Activated CD8-positive, alpha-beta T cell treated with anti-CD3 and anti-CD28 coated beads for 36 hours (primary cell): ENCODE data around the gene CGB7. TPM values are rescaled to one million over a fixed set of nuclear protein-coding genes. Genes with fewer than 3 reads are reported as not detected.
"Not testable (repeated sequence)": the region's sequence is repeated elsewhere in the genome, so short reads cannot be mapped to it uniquely, and the experiment has no call there.

ENCODE experiments used
- ATAC-seq: fragments of 200-7000 bp; cut with Tn5 transposase; one replicate; pipeline ENCODE4 v1.10.0; 2021; ENCODE audit warnings: mild to moderate bottlenecking, moderate library complexity
- CTCF ChIA-PET: fragments of 350-600 bp; sonication (Branson Sonifier 250); formaldehyde crosslinking; loops from one replicate; lab custom pipeline; 2021; ENCODE audit warnings: antibody characterized with exemption; lab: Charles Lee
- POLR2A ChIA-PET: fragments of 350-600 bp; sonication (Branson Sonifier 250); formaldehyde crosslinking; loops from one replicate; lab custom pipeline; 2021; ENCODE audit warnings: antibody characterized with exemption; lab: Charles Lee
- DNase-seq: peaks from one replicate; pipeline ENCODE4 v3.0.0-alpha.2; 2020
- H3K27ac Mint-ChIP-seq: one replicate; pipeline ENCODE4 v1.8.0; 2021; ENCODE audit warnings: mild to moderate bottlenecking, mixed read lengths
- H3K27me3 Mint-ChIP-seq: one replicate; pipeline ENCODE4 v1.8.0; 2021; ENCODE audit warnings: mixed read lengths
- H3K36me3 Mint-ChIP-seq: one replicate; pipeline ENCODE4 v1.8.0; 2021; ENCODE audit warnings: low read depth, mixed read lengths
- H3K4me1 Mint-ChIP-seq: one replicate; pipeline ENCODE4 v1.8.0; 2021; ENCODE audit warnings: low read depth, mixed read lengths
- H3K4me3 Mint-ChIP-seq: one replicate; pipeline ENCODE4 v1.8.0; 2021; ENCODE audit warnings: mild to moderate bottlenecking, moderate library complexity, mixed read lengths
- H3K9me3 Mint-ChIP-seq: one replicate; pipeline ENCODE4 v1.8.0; 2021; ENCODE audit warnings: mixed read lengths
- CTCF ChIP-seq: fragments of 200-600 bp; IDR thresholded peaks from one replicate; pipeline ENCODE4 v1.8.0; 2022; ENCODE audit warnings: antibody characterized with exemption, mild to moderate bottlenecking
- intact Hi-C: fragments of 100-400 bp; cut with micrococcal nuclease; formaldehyde crosslinking; loops from one replicate; pipeline ENCODE4 v1.10.0; 2022
- total RNA-seq, 2 experiments: library from RNA; stranded (reverse); gene quantifications; one replicate each; pipeline ENCODE4 v1.2.3, GENCODE V29; 2021

CGB7 gene
- total RNA-seq, 2 experiments from 2014 or later, result not detected

- H3K9me3 Mint-ChIP-seq, POLR2A ChIA-PET, H3K4me1 Mint-ChIP-seq, H3K27ac Mint-ChIP-seq, H3K4me3 Mint-ChIP-seq, CTCF ChIA-PET, ATAC-seq, intact Hi-C loops, DNase-seq, H3K27me3 Mint-ChIP-seq, H3K36me3 Mint-ChIP-seq: not testable (repeated sequence)
These were observed 28.9 kb downstream of the CGB7 start for GRCh38 chr19:49028686-49029085.

GRCh38 chr19:49025599-49025998 lies 31.9 kb downstream of the CGB7 start:
- peaks cover 12% of the 10 kb centered on the region for H3K4me1 Mint-ChIP-seq
- CTCF ChIA-PET, result not testable (repeated sequence)

GRCh38 chr19:49025088-49025487 lies 32.5 kb downstream of the CGB7 start:
- DNase-seq, H3K27me3 Mint-ChIP-seq, H3K27ac Mint-ChIP-seq, POLR2A ChIA-PET, intact Hi-C loops, ATAC-seq, H3K36me3 Mint-ChIP-seq, H3K4me3 Mint-ChIP-seq, CTCF ChIA-PET, H3K9me3 Mint-ChIP-seq: not testable (repeated sequence)
- peaks cover 14% of the 10 kb centered on the region for H3K4me1 Mint-ChIP-seq

More at GRCh38 chr19:49025599-49025998, 31.9 kb downstream of the CGB7 start:
- H3K27ac Mint-ChIP-seq, H3K27me3 Mint-ChIP-seq, H3K4me3 Mint-ChIP-seq, intact Hi-C loops, H3K9me3 Mint-ChIP-seq, DNase-seq, H3K36me3 Mint-ChIP-seq, POLR2A ChIA-PET, ATAC-seq: not testable (repeated sequence)

GRCh38 chr19:49024233-49024632 lies 33.3 kb downstream of the CGB7 start, which contains the start of gene CGB3:
Gene CGB3, minus strand, starts transcription at chr19:49024333. Its CDS starts 362 bp downstream, at chr19:49023971.
- DNase-seq, H3K27me3 Mint-ChIP-seq, H3K27ac Mint-ChIP-seq, H3K9me3 Mint-ChIP-seq, H3K36me3 Mint-ChIP-seq, POLR2A ChIA-PET, intact Hi-C loops, ATAC-seq, H3K4me3 Mint-ChIP-seq, CTCF ChIA-PET: not testable (repeated sequence)
- H3K4me1 Mint-ChIP-seq, result peaks cover 16% of the 10 kb centered on the region

GRCh38 chr19:49022116-49022515 lies 35.4 kb downstream of the CGB7 start:
- H3K36me3 Mint-ChIP-seq, result no peaks in the 10 kb centered on the region
- CTCF ChIA-PET, result interaction anchor here (1.7 to 2.1 kb wide), 2 partner anchors 22 to 29 kb away, joined by 7 to 9 read pairs; partner anchors contain the start of genes GYS1 and RUVBL2
- DNase-seq (no peak), ATAC-seq (no peak)
- H3K9me3 Mint-ChIP-seq, result no peaks in the 10 kb centered on the region
- intact Hi-C loops, result no loop called here
- H3K27me3 Mint-ChIP-seq, result peaks cover 9% of the 10 kb centered on the region
- POLR2A ChIA-PET, result interaction anchor here (0.7 kb wide), 1 partner anchor 9 kb away, joined by 3 read pairs; no protein-coding TSS in a partner anchor
- H3K27ac Mint-ChIP-seq, result no peak overlapping the region
- peaks cover 28% of the 10 kb centered on the region for H3K4me1 Mint-ChIP-seq
- H3K4me3 Mint-ChIP-seq, result no peak overlapping the region
- TF ChIP-seq CTCF, result no peak

- peak; percentile 35 for DNase-seq
- no peak for TF ChIP-seq CTCF
- intact Hi-C loops, result no loop called here
- POLR2A ChIA-PET, result no interaction called here
- CTCF ChIA-PET, result interaction anchor here (1.0 to 2.1 kb wide), 3 partner anchors 21 to 28 kb away, joined by 3 to 9 read pairs (median 7); partner anchors contain the start of genes GYS1 and RUVBL2
- peak; percentile 9 for ATAC-seq
- peak overlapping the region; percentile 6 for H3K27ac Mint-ChIP-seq
- H3K36me3 Mint-ChIP-seq, result no peaks in the 10 kb centered on the region
- H3K4me1 Mint-ChIP-seq, result peaks cover 30% of the 10 kb centered on the region
- no peaks in the 10 kb centered on the region for H3K9me3 Mint-ChIP-seq
- no peak overlapping the region for H3K4me3 Mint-ChIP-seq
- peaks cover 9% of the 10 kb centered on the region for H3K27me3 Mint-ChIP-seq
These were observed 36.3 kb downstream of the CGB7 start for GRCh38 chr19:49020931-49021895.
